ENCODE results near the gene MVK.

MVK gene

GRCh38 chr12:109608793-109609192 lies 35.2 kb downstream of the MVK start:
- Histone ChIP-seq H3K9ac (ENCODE audit: low read length) (no peak overlapping the region), H3K4me3 (ENCODE audit: low read depth, low read length) (no peak overlapping the region), H3K4me1 (ENCODE audit: control insufficient read depth, insufficient read depth, low read length) (peaks cover 16% of the 10 kb centered on the region), H3K9me3 (ENCODE audit: control insufficient read depth, insufficient read depth, low read depth, low read length) (0 out of 2 replicates have a peak, but pooled peaks cover 2% of the 10 kb centered on the region), H3K27ac (ENCODE audit: low read depth, low read length) (no peak overlapping the region), H3K36me3 (ENCODE audit: control insufficient read depth, insufficient read depth, low read length) (no peaks in the 10 kb centered on the region), H3K27me3 (ENCODE audit: control insufficient read depth, insufficient read depth, low read length) (no peaks in the 10 kb centered on the region)

DNA sequence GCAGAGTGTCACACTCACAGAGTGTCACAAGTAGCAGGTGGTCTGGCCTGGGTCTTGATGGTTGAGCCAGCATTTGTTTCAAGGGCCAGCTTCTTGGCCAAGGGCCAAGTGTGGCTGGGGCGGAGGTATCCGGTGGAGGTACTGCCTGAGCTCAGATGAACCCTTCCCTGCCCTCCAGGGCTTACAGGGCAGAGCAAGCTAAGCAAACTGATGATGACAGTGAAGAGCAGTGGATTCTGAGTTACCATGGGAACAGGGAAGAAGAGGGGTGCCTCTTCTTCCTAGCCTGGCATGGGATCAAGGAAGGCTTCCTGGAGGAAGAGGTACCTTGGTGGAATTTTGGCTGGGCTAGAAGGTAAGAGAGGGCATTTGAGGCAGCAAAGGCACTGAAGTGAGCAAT lies 35.7 kb downstream of the MVK start:
- H3K4me1 ChIP-seq (ENCODE audit: control insufficient read depth, insufficient read depth, low read length): peaks cover 16% of the 10 kb centered on the region
- no peak overlapping the region for H3K27ac ChIP-seq (ENCODE audit: low read depth, low read length)
- H3K4me3 ChIP-seq (ENCODE audit: low read depth, low read length): no peak overlapping the region
- no peak overlapping the region for H3K9ac ChIP-seq (ENCODE audit: low read length)
- H3K36me3 ChIP-seq (ENCODE audit: control insufficient read depth, insufficient read depth, low read length): no peaks in the 10 kb centered on the region
- 0 out of 2 replicates have a peak, but pooled peaks cover 2% of the 10 kb centered on the region for H3K9me3 ChIP-seq (ENCODE audit: control insufficient read depth, insufficient read depth, low read depth, low read length)
- H3K27me3 ChIP-seq (ENCODE audit: control insufficient read depth, insufficient read depth, low read length): no peaks in the 10 kb centered on the region

- Histone ChIP-seq H3K4me3 (ENCODE audit: low read depth, low read length) (no peak overlapping the region), H3K9me3 (ENCODE audit: control insufficient read depth, insufficient read depth, low read depth, low read length) (0 out of 2 replicates have a peak, but pooled peaks cover 2% of the 10 kb centered on the region), H3K27ac (ENCODE audit: low read depth, low read length) (no peak overlapping the region), H3K4me1 (ENCODE audit: control insufficient read depth, insufficient read depth, low read length) (peaks cover 16% of the 10 kb centered on the region), H3K9ac (ENCODE audit: low read length) (no peak overlapping the region), H3K27me3 (ENCODE audit: control insufficient read depth, insufficient read depth, low read length) (no peaks in the 10 kb centered on the region), H3K36me3 (ENCODE audit: control insufficient read depth, insufficient read depth, low read length) (no peaks in the 10 kb centered on the region)
Measured at GRCh38 chr12:109610523-109610922, 36.9 kb downstream of the MVK start.

GRCh38 chr12:109611223-109611622 lies 37.6 kb downstream of the MVK start:
- no peak overlapping the region for H3K4me3 ChIP-seq (ENCODE audit: low read depth, low read length)
- peaks cover 16% of the 10 kb centered on the region for H3K4me1 ChIP-seq (ENCODE audit: control insufficient read depth, insufficient read depth, low read length)
- H3K27me3 ChIP-seq (ENCODE audit: control insufficient read depth, insufficient read depth, low read length): no peaks in the 10 kb centered on the region
- no peaks in the 10 kb centered on the region for H3K36me3 ChIP-seq (ENCODE audit: control insufficient read depth, insufficient read depth, low read length)
- no peak overlapping the region for H3K27ac ChIP-seq (ENCODE audit: low read depth, low read length)
- 0 out of 2 replicates have a peak, but pooled peaks cover 2% of the 10 kb centered on the region for H3K9me3 ChIP-seq (ENCODE audit: control insufficient read depth, insufficient read depth, low read depth, low read length)
- H3K9ac ChIP-seq (ENCODE audit: low read length): no peak overlapping the region

DNA sequence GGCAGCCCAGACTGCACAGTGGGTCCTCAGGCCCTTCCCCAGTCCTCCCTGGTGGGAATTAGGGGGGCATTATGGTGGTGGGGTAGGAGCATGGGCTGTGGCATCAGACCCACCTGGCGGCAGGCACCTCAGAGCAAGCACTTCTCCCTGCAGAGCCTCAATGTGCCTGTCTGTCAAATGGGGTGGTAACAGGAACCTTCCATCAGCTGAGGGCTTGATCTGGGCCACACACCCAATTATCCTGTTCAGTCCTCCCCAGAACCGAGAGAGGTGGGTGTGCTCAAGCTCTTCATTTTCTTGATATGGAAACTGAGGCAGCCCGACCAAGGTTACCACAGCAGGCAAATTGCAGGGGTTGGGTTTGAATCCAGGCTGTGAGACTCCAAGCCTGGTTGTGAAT lies 38.4 kb downstream of the MVK start:
- Histone ChIP-seq H3K4me1 (ENCODE audit: control insufficient read depth, insufficient read depth, low read length) (peaks cover 9% of the 10 kb centered on the region), H3K27me3 (ENCODE audit: control insufficient read depth, insufficient read depth, low read length) (no peaks in the 10 kb centered on the region), H3K9ac (ENCODE audit: low read length) (no peak overlapping the region), H3K9me3 (ENCODE audit: control insufficient read depth, insufficient read depth, low read depth, low read length) (0 out of 2 replicates have a peak, but pooled peaks cover 2% of the 10 kb centered on the region), H3K27ac (ENCODE audit: low read depth, low read length) (no peak overlapping the region), H3K36me3 (ENCODE audit: control insufficient read depth, insufficient read depth, low read length) (no peaks in the 10 kb centered on the region), H3K4me3 (ENCODE audit: low read depth, low read length) (no peak overlapping the region)

- Histone ChIP-seq H3K27ac (ENCODE audit: low read depth, low read length) (no peak overlapping the region), H3K36me3 (ENCODE audit: control insufficient read depth, insufficient read depth, low read length) (no peaks in the 10 kb centered on the region), H3K4me1 (ENCODE audit: control insufficient read depth, insufficient read depth, low read length) (peaks cover 6% of the 10 kb centered on the region; the same call in 1 of the 2 replicates), H3K9ac (ENCODE audit: low read length) (no peak overlapping the region), H3K27me3 (ENCODE audit: control insufficient read depth, insufficient read depth, low read length) (no peaks in the 10 kb centered on the region), H3K4me3 (ENCODE audit: low read depth, low read length) (no peak overlapping the region), H3K9me3 (ENCODE audit: control insufficient read depth, insufficient read depth, low read depth, low read length) (0 out of 2 replicates have a peak, but pooled peaks cover 2% of the 10 kb centered on the region)
Measured at GRCh38 chr12:109612975-109613502, 39.4 kb downstream of the MVK start.

DNA sequence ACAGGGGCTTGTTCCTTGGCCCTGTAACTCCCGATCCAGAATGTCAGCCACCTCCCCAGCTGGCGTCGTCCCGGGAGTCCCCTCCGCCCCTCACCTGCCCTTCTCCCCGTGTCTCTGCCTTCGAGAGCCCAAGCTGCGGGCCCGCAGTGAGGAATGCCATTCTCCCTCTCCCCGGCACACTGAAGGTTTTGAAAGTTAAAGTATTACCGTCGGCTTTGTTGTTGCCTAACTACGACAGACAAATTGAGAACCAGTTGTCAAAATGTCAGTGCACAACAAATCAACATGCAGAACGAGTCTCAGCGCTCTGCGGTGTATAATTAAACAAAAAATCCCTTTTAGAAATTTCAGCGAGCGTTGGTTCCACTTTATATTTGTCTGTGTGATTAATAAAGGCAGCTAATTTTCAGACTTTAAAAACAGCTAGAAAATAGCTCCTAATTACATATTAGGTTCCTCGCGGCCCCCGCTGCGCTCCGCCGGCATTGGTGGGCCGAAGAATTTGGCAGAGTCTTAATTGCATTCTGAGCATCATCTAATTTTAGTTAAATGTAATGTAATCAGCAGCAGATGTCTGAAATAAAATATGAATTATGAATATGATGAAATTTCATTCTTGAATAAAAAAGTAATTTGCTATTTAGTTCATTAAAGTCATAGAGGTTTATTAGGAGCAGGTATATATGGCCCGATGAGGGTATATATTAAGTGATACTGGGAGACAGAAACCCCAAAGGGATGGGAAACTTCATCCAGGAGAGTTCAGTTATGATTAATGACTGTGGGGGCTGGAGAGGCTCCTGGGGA lies 40.3 kb downstream of the MVK start:
- H3K9ac ChIP-seq (ENCODE audit: low read length): no peak overlapping the region
- no peak overlapping the region for H3K27ac ChIP-seq (ENCODE audit: low read depth, low read length)
- H3K36me3 ChIP-seq (ENCODE audit: control insufficient read depth, insufficient read depth, low read length): no peaks in the 10 kb centered on the region
- no peaks in the 10 kb centered on the region for H3K27me3 ChIP-seq (ENCODE audit: control insufficient read depth, insufficient read depth, low read length)
- H3K9me3 ChIP-seq (ENCODE audit: control insufficient read depth, insufficient read depth, low read depth, low read length): 0 out of 2 replicates have a peak, but pooled peaks cover 2% of the 10 kb centered on the region
- H3K4me3 ChIP-seq (ENCODE audit: low read depth, low read length): no peak overlapping the region
- peaks cover 6% of the 10 kb centered on the region; the same call in 1 of the 2 replicates for H3K4me1 ChIP-seq (ENCODE audit: control insufficient read depth, insufficient read depth, low read length)

DNA sequence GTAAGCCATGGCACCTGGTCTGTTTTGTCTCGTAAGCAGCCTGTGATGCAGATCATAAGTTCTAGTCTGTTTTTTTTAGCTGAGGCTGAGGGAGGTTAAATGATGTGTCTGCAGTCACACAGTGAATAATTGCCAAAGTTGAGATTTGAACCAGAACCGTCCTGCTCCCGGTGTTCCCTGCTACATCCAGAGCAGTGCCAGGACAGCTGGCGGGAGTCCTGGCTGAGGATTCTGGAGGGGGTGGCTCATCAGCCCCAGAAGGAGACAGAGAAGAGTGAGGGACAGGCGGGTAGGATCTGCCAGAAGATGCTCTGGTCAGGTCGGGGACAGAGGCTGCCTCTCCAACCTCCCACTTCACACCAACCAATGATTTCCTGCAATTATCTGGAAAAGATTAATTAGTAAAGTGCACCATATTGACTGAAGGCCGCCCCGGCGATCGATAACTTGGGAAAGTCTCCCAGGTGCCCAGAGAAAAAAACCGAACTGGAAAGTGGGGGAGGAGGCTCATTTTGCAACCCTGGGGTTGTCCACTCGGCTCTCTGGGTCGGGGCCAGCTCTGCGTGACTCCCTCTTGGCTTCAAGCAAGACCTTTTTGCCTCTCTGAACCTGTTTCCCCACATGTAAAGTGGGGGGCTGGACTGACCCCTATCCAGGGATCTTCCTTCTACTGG lies 42.1 kb downstream of the MVK start:
- H3K4me3 ChIP-seq (ENCODE audit: low read depth, low read length): no peak overlapping the region
- H3K9ac ChIP-seq (ENCODE audit: low read length): no peak overlapping the region
- no peaks in the 10 kb centered on the region for H3K27me3 ChIP-seq (ENCODE audit: control insufficient read depth, insufficient read depth, low read length)
- H3K9me3 ChIP-seq (ENCODE audit: control insufficient read depth, insufficient read depth, low read depth, low read length): no peaks in the 10 kb centered on the region
- no peak overlapping the region for H3K27ac ChIP-seq (ENCODE audit: low read depth, low read length)
- H3K36me3 ChIP-seq (ENCODE audit: control insufficient read depth, insufficient read depth, low read length): no peaks in the 10 kb centered on the region
- H3K4me1 ChIP-seq (ENCODE audit: control insufficient read depth, insufficient read depth, low read length): peaks cover 6% of the 10 kb centered on the region; the same call in 1 of the 2 replicates

GRCh38 chr12:109617491-109617890 lies 43.9 kb downstream of the MVK start:
- H3K9me3 ChIP-seq (ENCODE audit: control insufficient read depth, insufficient read depth, low read depth, low read length): no peaks in the 10 kb centered on the region
- no peak overlapping the region for H3K27ac ChIP-seq (ENCODE audit: low read depth, low read length)
- H3K36me3 ChIP-seq (ENCODE audit: control insufficient read depth, insufficient read depth, low read length): no peaks in the 10 kb centered on the region
- peaks cover 9% of the 10 kb centered on the region for H3K4me1 ChIP-seq (ENCODE audit: control insufficient read depth, insufficient read depth, low read length)
- H3K9ac ChIP-seq (ENCODE audit: low read length): no peak overlapping the region
- no peak overlapping the region for H3K4me3 ChIP-seq (ENCODE audit: low read depth, low read length)
- no peaks in the 10 kb centered on the region for H3K27me3 ChIP-seq (ENCODE audit: control insufficient read depth, insufficient read depth, low read length)

- H3K4me3 ChIP-seq (ENCODE audit: low read depth, low read length): no peak overlapping the region
- H3K4me1 ChIP-seq (ENCODE audit: control insufficient read depth, insufficient read depth, low read length): peaks cover 8% of the 10 kb centered on the region
- H3K27ac ChIP-seq (ENCODE audit: low read depth, low read length): no peak overlapping the region
- no peaks in the 10 kb centered on the region for H3K36me3 ChIP-seq (ENCODE audit: control insufficient read depth, insufficient read depth, low read length)
- H3K9ac ChIP-seq (ENCODE audit: low read length): no peak overlapping the region
- no peaks in the 10 kb centered on the region for H3K27me3 ChIP-seq (ENCODE audit: control insufficient read depth, insufficient read depth, low read length)
- no peaks in the 10 kb centered on the region for H3K9me3 ChIP-seq (ENCODE audit: control insufficient read depth, insufficient read depth, low read depth, low read length)
Measured at GRCh38 chr12:109618082-109618481, 44.5 kb downstream of the MVK start.
